GOT3 (cell line): ENCODE measurements around the gene NANS.
"Not testable (repeated sequence)": the region's sequence is repeated elsewhere in the genome, so short reads cannot be mapped to it uniquely, and the experiment has no call there.

Experiments used
- DNase-seq: peaks from one replicate; lab custom pipeline; 2025; ENCODE audit warnings: mixed read lengths; lab: John Stamatoyannopoulos, UW

NANS gene

DNA sequence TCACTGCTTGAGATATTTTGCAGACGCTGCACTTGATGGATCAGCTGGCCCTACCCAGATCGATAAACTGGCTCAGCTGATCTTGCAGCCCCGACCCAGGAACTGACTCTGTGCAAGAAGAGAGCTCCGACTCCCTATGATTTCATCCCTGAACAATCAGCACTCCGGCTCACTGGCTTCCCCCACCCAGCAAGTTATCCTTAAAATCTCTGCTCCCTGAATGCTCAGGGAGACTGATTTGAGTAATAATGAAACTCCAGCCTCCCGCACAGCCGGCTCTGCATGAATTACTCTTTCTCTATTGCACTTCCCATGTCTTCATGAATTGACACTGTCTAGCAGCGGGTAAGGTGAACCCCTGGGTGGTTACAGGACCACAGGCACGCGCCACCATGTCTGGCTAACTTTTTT, 16.9 kb upstream of the NANS start:
- no peak for DNase-seq

DNA sequence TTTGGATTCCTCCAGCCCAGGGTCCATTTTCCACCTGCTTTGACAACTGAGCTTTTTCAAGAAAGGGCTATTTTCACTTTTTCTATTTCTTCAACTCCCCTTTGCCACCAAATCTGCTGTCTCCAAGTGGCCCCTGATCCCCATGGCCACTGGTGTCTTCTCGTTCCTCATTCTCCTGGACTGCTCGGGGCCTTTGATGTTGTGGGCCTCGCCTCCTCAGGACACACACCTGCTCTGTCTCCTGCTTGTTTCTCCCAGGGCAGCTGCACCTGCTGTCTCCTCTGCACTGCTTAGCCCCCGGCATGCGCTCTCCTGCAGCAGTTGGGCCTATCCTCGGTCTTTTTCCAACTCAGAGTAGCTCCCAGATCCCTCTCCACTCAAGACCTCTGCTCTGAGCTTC, 16.3 kb upstream of the NANS start:
- DNase-seq = no peak

DNA sequence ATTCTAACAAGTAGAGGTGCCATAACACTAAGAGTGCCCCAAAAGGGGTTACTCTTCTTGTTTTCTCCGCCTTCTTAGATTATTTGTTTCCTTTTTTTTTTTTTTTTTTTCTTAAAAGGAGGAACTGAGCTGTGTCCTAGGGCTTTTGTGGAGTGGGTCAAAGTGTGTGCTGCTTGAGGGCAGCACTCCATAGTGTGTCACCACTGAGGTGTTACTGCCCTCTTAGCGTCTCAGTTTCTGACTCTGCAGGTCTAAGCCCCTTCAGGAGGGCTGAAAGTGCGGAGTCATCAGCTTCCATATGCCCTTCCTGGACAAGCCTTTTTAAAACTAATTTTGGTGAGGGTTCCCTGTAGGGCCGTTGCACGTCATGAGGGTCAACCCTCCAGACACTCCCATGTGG, 12.6 kb upstream of the NANS start:
- no peak for DNase-seq

DNA sequence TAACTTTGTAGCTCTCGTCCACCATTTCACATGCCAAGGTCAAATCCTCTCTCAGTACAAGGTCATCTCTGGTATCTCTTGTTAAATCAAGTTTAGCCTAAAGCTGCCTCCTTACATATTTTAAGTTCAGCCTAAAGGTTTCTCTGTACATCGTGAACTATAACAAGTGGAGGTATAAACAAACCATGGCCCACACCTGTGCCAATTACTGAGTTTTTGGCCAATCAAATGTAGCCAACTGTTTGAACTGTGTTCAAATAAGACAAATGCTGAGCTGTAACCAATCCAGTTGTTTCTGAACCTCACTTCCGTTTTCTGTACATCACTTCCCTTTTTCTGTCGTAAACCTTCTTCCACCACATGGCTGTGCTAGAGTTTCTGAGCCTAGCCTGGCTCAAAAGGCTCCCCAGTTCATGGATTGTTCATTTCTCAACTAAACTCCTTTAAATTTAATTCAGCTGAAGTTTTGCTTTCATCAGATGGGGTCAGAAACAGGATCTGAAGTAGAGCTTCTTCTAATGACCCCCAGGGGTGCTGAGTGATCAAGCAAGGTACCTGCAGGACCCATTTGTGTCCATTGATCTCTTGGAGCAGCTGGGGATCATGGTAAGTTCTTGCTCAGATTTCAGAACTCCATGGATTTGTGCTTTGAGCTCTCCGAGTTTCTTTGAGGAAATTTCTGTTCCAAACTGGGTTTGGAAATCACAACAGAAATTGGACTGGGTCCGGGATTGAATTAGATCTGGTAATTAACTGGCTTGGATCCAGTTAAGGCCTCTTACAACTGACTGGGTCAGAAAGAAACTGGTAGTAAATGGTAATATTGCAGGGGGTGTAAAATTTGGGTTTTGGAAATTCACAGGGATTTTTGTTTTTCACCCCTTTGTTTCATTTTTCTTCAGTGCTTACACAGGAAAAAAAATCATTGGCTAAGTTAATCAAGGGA, 11.0 kb upstream of the NANS start:
- DNase-seq = no peak

DNA sequence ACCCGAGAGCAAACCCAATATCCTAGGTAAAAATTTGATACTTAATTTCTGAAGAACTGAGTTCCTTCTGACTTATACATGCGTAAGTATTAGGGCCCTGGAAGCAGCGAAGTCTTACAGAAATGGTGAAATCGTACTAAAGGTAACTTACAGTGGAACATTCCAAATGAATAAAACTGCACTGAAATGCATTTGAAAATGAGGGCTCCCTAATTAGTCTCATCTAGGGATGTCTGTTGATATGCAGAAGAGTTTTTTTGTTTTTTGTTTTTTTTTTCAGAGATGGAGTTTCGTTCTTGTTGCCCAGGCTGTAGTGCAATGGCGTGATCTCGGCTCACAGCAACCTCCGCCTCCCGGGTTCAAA, 10.4 kb upstream of the NANS start:
- no peak for DNase-seq

DNA sequence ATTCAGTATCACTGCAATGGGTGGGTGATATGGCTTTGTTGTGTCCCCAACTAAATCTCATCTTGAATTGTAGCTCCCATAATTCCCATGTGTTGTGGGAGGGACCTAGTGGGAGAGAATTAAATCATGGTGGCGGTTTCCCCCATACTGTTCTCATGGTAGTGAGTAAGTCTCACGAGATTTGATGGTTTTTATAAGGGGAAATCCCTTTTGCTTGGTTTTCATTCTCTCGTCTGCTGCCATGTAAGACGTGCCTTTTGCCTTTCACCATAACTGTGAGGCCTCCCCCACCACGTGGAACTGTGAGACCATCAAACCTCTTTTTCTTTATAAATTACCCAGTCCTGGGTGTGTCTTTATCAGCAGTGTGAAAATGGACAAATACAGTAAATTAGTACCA, 9.5 kb upstream of the NANS start:
- DNase-seq = no peak

DNA sequence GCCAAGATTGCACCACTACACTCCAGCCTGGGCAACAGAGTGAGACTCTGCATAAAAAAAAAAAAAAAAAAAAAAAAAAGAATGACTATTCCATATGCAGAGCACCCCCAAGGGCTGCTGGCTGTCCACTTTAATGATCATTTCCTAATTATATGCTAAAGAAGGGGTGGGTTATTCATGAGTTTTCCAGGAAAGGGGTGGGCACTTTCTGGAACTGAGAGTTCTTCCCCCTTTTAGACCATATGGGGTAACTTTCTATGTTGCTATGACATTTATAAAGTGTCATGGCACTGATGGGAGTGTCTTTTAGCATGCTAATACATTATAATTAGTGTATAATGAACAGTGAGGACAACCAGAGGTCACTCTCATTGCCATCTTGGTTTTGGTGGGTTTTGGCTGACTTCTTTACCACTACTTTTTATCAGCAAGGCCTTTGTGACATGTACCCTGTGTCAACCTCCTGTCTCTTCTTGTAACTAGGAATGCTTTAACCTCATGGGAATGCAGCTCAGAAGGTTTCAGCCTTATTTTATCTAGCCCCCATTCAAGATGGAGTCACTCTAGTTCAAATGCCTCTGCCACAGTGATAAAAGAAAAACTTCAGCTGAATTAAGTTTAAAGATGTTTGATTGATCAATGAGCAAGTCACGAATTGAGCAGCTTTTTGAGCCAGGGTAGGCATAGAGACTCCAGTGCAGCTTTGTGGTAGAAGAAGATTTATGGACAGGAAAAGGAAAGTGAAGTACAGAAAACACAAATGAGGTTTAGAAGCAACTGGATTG, 7.1 kb upstream of the NANS start:
- DNase-seq = no peak

DNA sequence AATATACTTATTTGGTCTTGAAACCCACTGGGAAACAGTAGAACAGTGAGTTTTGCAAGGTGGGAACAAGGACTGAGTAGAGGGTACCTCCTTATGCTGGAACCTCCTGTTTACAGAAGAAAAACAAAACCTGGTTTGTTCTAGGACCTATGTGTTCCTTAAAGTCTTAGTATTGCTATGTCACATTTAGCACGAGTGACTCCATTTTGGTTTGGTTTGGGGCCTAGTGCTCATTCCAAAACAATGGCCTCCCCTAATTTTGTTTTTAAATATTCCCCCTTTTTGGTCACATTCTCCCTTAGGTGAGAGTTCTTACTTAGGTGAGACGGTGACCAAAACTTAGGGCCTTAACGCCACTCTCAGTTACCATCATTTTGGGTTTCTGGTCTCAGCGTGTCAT, 6.2 kb upstream of the NANS start:
- no peak for DNase-seq

DNA sequence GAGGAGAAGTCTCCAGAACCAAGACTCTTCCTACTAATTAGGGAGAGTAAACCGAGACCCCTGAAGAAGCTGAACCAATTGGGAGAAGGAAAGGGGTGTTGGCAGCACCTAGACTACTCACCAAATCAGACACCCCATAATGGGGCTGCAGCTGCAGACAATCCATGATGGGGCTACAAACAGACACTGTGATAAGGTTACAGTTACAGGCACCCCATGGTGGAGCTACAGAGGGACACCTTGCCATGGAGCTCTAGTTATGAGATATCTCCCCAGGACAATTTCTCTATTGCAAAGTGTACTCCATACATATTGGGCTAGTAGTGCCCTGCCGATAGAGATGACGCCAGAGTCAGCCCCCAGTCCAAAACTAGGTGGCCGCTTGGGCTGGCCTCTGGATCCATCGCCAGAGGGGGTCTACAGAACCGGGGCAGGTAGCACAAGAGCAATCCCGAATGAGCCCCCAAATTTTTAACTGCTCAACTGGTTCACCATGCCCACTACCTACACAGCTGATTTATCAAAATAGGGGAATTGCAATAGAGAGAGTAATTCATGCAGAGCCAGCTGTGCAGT, 2.1 kb upstream of the NANS start:
- DNase-seq = no peak

DNA sequence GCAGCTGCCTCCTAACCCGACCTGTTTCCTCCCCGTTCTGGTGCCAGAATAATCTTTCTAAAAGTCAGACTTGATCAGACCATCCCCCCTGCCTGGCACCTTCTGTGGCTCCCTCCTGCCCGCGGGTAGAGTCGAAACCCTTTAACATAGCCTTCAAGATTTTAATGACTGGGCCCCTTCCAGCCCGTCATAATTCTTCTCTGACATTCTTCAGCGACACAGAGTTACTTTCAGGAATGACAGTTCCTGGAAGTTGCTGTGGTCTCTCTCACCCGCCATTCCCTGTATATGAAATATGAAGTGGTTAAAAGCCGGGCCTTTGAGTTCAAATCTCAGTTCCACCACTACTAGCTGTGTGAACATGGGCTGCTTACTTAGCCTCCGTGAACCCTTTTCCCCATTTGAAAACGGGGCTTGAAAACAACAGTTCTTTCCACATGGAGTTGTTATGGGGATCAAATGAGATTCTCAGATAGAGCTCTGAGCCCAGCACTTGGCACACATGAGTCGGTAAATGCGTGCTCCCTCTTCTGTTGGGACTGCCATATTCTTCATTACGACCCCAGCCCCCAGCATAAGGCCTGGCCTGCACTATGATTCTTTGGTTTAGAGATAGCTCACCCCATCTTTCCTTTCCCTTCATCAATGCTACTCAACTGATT, 737 bp downstream of the NANS start:
- no peak for DNase-seq

DNA sequence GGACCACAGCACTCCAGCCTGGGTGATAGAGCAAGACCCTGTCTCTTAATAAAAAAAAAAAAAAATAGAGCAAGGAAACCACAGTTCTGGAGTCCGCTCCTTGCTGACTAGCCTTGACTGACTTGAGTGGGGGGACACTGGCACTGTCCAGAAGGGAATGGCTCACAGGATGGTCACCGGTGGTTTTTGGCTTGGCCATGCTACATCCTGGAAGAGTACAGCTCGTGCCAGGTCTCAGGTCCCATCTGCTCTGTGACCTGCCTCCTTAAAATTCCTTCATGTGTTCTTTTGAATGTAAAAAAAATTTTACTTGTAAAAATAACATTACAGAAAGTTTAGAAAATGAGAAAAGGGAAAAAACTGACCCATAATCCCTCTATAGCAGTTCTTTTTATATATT, 5.6 kb downstream of the NANS start:
- no peak for DNase-seq

DNA sequence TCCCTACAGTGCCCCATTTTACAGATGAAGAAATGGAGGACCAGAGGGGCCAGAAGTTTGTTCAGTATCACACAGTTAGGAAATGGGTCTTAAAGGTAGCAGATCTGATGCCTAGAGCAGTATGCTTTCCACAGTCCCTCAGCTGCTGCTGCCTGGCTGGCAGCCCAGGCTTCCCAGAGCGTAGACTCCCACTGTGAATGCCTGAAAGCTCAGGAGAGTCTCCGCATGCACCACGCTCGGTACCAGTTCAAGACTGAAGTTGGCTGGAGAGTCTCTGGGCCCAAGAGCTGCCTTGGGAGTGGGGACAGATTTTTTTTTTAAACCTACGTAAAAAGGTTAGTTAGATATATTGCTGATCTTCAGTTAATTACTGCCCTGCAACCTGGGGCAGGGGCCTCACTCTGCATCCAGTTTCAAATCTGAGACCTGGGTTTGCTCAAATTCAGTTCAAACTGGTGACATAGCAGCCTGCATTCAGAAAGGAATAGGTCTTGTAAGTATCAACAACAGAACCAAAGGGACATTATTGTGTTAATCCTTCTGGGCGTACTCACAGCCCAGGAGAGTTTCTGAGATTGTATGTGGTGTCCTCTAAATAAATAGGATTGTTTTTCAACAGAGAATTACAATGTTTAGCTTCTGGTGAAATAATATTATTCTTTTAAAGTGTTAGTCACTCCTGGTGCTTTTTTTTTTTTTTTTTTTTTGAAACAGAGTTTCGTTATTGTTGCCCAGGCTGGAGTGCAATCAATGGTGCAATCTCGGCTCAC, 8.3 kb downstream of the NANS start:
- no peak for DNase-seq

DNA sequence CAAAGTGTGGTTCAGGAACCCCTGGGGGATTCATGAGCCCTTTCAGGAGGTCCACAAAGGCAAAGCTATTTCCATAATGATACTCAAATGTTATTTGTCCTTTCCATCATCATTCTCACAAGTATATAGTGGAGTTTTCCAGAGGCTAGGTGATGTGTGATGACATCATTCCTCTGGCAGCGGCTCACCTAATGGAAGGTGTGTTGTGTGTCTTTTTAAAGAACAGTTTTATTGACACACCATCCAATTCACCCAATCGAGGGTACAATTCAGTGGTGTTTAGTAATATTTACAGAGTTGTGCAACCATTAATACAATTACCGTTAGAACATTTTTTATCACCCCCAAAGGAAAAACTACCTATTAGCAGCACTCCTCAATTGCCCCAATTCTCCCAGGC, 9.7 kb downstream of the NANS start:
- DNase-seq = no peak

DNA sequence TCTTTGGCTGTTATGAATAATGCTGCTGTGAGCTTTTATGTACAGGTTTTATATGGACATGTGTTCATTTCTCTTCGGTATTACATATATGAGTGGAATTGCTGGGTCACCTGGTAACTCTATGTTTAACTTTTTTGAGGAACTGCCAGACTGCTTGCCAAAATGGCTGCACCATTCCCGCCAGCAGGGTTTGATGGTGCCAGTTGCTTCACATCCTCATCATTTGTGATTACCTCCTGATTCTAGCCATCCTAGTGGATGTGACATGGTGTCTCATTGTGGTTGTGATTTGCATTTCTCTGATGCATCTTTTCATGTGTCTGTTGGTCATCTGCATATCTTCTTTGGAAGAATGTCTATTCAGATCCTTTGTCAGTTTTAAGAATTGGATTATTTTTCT, 10.7 kb downstream of the NANS start:
- no peak for DNase-seq

DNA sequence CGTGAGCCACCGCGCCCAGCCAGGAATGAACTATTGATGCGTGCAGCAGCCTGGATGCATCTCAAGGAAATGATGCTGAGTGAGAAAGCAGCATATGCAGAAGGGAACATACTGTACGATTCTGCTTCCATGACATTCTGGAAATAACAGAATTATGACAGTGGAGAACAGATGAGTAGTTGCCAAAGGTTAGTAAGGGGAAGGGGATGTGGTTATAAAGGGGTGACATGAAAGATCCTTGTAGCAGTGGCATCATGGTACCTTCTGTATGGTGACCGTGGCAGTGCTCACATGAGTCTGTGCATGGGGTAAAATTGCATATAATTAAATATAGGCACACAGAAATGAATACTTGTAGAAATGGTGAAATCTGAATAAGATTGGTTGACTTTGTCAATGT, 13.0 kb downstream of the NANS start:
- no peak for DNase-seq

DNA sequence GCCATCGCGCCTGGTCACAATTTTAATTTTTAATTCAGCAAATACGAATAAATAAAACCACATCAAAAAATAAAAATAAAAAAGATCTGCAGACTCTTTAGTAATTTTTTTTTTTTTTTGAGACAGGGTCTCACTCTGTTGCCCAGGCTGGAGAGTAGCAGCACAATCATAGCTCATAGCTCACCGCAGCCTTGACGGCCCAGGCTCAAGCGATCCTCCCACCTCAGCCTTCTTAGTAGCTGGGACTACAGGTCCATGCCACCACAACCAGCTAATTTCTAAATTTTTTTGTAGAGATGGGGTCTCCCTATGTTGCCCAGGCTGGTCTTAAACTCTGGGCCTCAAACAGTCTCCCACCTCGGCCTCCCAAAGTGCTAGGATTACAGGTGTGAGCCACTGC, 14.2 kb downstream of the NANS start:
- no peak for DNase-seq

DNA sequence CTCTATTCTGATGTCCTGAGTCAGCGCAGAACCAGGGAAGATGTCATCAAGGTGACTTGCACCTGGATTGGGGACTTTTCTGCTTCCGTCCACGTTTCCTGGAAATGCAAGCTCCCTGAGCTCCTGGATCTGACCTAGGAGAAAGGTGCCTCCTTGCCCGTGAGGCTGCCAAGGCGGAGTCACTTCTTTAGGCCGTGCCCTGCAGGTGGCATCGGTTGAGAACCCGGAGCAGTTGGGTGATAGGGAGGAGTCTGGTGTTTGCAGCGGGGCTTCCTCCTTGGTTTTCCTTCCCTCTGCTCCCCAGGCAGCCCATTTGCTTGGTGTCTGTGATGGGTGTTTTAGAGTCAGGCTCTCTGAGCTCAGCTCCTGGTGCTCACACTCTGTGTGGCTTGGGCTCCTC, 15.2 kb downstream of the NANS start:
- no peak for DNase-seq

DNA sequence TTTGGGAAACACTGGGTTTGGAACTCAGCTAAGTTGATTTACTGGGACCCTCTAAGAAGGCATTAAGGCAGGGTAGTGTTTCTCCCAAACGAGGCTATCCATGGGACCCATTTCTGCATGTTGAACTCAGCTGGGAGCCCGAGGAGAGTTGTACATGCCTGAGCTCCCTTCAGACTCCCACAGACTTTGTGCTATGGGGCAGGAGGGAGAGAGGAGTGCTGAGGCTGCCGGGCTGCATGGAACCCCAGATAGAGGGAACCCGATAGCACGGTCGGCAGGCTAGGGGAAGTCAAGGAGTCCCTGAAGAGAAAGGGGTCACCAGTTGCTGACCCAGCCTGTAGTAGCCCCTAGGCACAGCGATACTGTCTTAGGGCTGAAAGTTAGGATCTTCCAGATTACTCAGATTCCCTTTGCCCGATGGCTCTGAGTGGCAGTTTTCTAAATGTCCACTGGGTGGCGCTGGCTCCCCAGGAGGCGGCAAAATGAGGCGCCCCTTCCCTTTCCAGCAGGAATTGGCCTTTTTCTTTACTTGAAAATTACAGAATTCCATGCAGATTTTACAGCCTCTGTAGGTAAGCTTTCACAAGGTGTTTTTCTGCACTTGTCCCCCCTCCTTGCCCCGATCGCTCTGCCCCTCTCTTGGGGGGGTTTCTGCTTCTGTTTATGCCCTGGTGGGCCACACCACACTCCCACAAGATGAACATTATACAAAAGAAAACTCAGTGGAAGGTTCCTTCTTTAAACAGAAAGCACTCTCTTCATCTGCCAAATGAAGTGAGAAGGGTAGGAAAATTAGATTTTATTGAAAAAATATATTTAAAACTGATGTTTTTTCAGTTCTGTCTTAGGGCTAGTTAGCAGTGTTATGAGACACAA, 17.8 kb downstream of the NANS start:
- DNase-seq = no peak

DNA sequence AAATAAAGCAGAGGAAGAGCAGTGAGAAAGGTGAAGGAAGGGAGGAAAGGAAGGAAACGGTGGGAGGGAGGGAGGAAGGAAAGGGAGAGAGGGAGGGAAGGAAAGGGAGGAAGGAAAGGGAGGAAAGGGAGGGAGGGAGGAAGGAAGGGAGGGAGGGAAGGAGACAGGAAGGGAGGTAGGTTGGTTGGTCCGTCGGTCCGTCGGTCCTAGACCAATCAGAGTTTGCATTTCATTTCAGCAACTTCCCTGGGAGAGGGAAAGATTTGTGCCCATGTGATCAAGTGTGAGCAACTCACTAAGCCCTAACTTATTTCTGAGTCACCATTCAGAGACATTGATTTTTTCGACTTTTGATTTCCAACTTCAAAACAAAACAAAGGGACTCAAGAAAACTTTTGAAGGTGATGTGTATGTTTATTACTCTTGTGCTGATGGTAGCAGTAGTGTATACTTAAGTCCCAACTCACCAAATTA, 18.8 kb downstream of the NANS start:
- no peak for DNase-seq

DNA sequence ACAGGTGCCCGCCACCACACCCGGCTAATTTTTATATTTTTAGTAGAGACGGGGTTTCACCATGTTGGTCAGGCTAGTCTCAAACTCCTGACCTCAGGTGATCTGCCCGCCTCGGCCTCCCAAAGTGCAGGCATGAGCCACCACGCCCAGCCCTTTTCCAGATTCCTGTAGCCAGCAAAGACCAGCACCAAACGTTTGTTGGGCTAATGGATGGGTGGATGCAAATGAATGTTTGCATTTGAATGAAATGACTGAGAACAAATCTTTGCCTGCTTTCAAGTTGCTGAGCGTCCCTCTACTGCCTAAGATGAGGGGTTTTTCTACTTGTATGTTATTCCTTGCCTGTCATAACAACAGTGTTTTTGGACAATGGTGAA, 20.0 kb downstream of the NANS start:
- not testable (repeated sequence) for DNase-seq

DNA sequence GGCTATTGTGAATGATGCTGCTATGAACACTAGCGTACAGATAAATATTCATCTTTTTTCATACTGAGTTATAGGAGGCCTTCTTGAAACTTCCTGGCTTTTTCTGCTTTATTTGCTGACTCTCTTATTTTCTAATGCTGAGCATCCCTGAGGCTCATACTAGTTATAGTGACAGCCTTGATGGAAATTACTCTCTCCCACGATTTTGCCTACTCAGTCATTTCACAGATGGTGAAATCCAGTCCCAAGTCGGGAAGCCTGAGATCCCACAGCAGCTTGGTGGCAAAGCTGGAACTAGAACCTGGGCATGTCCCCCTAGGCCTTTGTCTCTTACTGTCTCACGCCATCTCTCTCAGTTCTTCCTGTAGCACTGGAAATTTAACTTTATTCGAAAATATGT, 22.4 kb downstream of the NANS start:
- DNase-seq = no peak
